Activated B cell treated with CpG ODN at 0.5 μM for 24 hours (primary cell): ENCODE measurements around the gene SMIM33. TPM values are rescaled to one million over a fixed set of nuclear protein-coding genes. Genes with fewer than 3 reads are reported as not detected.

Experiments
- ATAC-seq: fragments of 200-7000 bp; cut with Tn5 transposase; one replicate; pipeline ENCODE4 v1.10.0; 2021; ENCODE audit warnings: low read depth, mild to moderate bottlenecking, moderate library complexity
- CTCF ChIA-PET: fragments of 350-600 bp; sonication (Branson Sonifier 250); formaldehyde crosslinking; loops from one replicate; lab custom pipeline; 2021; ENCODE audit warnings: antibody characterized with exemption; lab: Charles Lee
- POLR2A ChIA-PET: fragments of 350-600 bp; sonication (Branson Sonifier 250); formaldehyde crosslinking; loops from one replicate; lab custom pipeline; 2021; ENCODE audit warnings: antibody characterized with exemption; lab: Charles Lee
- DNase-seq: peaks from one replicate; pipeline ENCODE4 v3.0.0; 2022
- H3K27ac Mint-ChIP-seq: one replicate; pipeline ENCODE4 v1.8.0; 2020; ENCODE audit warnings: mixed read lengths
- H3K27me3 Mint-ChIP-seq: one replicate; pipeline ENCODE4 v1.8.0; 2021; ENCODE audit warnings: mixed read lengths
- H3K36me3 Mint-ChIP-seq: one replicate; pipeline ENCODE4 v1.8.0; 2021; ENCODE audit warnings: low read depth, mixed read lengths
- H3K4me1 Mint-ChIP-seq: one replicate; pipeline ENCODE4 v1.8.0; 2021; ENCODE audit warnings: mixed read lengths
- H3K4me3 Mint-ChIP-seq: one replicate; pipeline ENCODE4 v1.8.0; 2020; ENCODE audit warnings: mild to moderate bottlenecking, mixed read lengths
- H3K9me3 Mint-ChIP-seq: one replicate; pipeline ENCODE4 v1.8.0; 2020; ENCODE audit warnings: mixed read lengths
- CTCF ChIP-seq: fragments of 200-600 bp; IDR thresholded peaks from one replicate; pipeline ENCODE4 v1.8.0; 2022; ENCODE audit warnings: antibody characterized with exemption, mild to moderate bottlenecking
- intact Hi-C: fragments of 100-400 bp; cut with micrococcal nuclease; formaldehyde crosslinking; loops from one replicate; pipeline ENCODE4 v1.15.1; 2024
- total RNA-seq: library from RNA; stranded (reverse); gene quantifications from 2 replicates; pipeline ENCODE4 v1.2.3, GENCODE V29; 2022

Gene SMIM33
- total RNA-seq, 1 donor from 2014 or later = not detected

- Mint-ChIP-seq H3K4me1 (peaks cover 4% of the 10 kb centered on the region), H3K27me3 (no peaks in the 10 kb centered on the region), H3K4me3 (no peak within 1 kb of the TSS), H3K36me3 (no peaks in the 10 kb centered on the region), H3K9me3 (no peaks in the 10 kb centered on the region), H3K27ac (no peak within 1 kb of the TSS)
- ATAC-seq (no peak), DNase-seq (no peak)
- intact Hi-C loops = no loop called here
- no peak for TF ChIP-seq CTCF
- POLR2A ChIA-PET = no interaction called here
- CTCF ChIA-PET = no interaction called here
These were observed 8.1 kb upstream of the SMIM33 start, which contains the start of gene ECSCR for GRCh38 chr5:139462586-139463276. Gene ECSCR (minus strand): TSS chr5:139462743. CDS start chr5:139462670, 73 bp downstream.

GRCh38 chr5:139468421-139468931 lies 2.3 kb upstream of the SMIM33 start:
- DNase-seq (no peak), ATAC-seq (no peak)
- H3K27ac Mint-ChIP-seq = no peak overlapping the region
- intact Hi-C loops = no loop called here
- H3K36me3 Mint-ChIP-seq = no peaks in the 10 kb centered on the region
- no peak overlapping the region for H3K4me3 Mint-ChIP-seq
- no peaks in the 10 kb centered on the region for H3K9me3 Mint-ChIP-seq
- H3K4me1 Mint-ChIP-seq = peaks cover 9% of the 10 kb centered on the region
- CTCF ChIA-PET = no interaction called here
- POLR2A ChIA-PET = no interaction called here
- H3K27me3 Mint-ChIP-seq = peaks cover 3% of the 10 kb centered on the region
- no peak for TF ChIP-seq CTCF

GRCh38 chr5:139472386-139473030 lies 1.7 kb downstream of the SMIM33 start:
- POLR2A ChIA-PET = no interaction called here
- DNase-seq (no peak), ATAC-seq (no peak)
- Mint-ChIP-seq H3K27ac (no peak overlapping the region), H3K4me1 (peaks cover 14% of the 10 kb centered on the region), H3K9me3 (no peaks in the 10 kb centered on the region), H3K36me3 (no peaks in the 10 kb centered on the region), H3K27me3 (peaks cover 15% of the 10 kb centered on the region), H3K4me3 (no peak overlapping the region)
- intact Hi-C loops = no loop called here
- no peak for TF ChIP-seq CTCF
- CTCF ChIA-PET = no interaction called here

- intact Hi-C loops = no loop called here
- Mint-ChIP-seq H3K27me3 (peaks cover 15% of the 10 kb centered on the region), H3K9me3 (no peaks in the 10 kb centered on the region), H3K36me3 (no peaks in the 10 kb centered on the region), H3K27ac (no peak overlapping the region), H3K4me1 (peaks cover 14% of the 10 kb centered on the region), H3K4me3 (no peak overlapping the region)
- ATAC-seq (no peak), DNase-seq (no peak)
- POLR2A ChIA-PET = no interaction called here
- CTCF ChIA-PET = no interaction called here
- no peak for TF ChIP-seq CTCF
These were observed 2.3 kb downstream of the SMIM33 start for GRCh38 chr5:139473105-139473504.

GRCh38 chr5:139473565-139473964 lies 2.8 kb downstream of the SMIM33 start:
- CTCF ChIA-PET = no interaction called here
- peaks cover 15% of the 10 kb centered on the region for H3K27me3 Mint-ChIP-seq

More at GRCh38 chr5:139473565-139473964, 2.8 kb downstream of the SMIM33 start:
- H3K4me1 Mint-ChIP-seq = peaks cover 14% of the 10 kb centered on the region
- DNase-seq (no peak), ATAC-seq (no peak)
- H3K27ac Mint-ChIP-seq = no peak overlapping the region
- H3K4me3 Mint-ChIP-seq = no peak overlapping the region
- intact Hi-C loops = no loop called here
- POLR2A ChIA-PET = no interaction called here
- H3K9me3 Mint-ChIP-seq = no peaks in the 10 kb centered on the region
- no peaks in the 10 kb centered on the region for H3K36me3 Mint-ChIP-seq
- TF ChIP-seq CTCF = no peak
